ENCODE results near the gene ADAP1.

Gene ADAP1

DNA sequence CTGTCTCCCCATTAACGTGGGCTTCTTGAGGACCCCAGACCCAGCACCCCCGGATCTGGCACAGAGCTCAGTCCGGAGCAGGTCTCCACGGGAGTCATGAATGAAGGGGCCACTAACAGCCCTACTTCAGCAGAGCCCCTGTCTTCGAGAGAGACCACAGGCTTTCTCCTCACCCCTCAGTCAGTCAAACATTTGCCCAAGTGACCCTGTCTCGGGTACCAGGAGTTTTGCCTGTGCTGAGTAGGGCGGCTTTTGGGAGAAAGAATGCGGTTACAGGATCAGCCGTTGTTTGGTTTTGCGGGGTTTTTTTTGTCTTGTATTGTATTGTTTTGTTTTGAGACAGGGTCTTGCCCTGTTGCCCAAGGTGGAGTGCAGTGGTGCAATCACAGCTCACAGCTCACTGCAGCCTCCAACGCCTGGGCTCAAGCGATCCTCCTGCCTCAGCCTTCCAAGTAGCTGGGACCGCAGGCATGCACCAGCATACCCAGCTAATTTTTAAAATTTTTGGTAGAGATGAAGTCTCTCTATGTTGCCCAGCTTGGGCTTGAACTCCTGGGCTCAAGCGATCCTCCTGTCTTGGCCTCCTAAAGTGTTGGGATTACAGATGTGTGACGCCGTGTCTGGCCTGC lies 16.5 kb downstream of the ADAP1 start:
- TF ChIP-seq, protein P1, sequence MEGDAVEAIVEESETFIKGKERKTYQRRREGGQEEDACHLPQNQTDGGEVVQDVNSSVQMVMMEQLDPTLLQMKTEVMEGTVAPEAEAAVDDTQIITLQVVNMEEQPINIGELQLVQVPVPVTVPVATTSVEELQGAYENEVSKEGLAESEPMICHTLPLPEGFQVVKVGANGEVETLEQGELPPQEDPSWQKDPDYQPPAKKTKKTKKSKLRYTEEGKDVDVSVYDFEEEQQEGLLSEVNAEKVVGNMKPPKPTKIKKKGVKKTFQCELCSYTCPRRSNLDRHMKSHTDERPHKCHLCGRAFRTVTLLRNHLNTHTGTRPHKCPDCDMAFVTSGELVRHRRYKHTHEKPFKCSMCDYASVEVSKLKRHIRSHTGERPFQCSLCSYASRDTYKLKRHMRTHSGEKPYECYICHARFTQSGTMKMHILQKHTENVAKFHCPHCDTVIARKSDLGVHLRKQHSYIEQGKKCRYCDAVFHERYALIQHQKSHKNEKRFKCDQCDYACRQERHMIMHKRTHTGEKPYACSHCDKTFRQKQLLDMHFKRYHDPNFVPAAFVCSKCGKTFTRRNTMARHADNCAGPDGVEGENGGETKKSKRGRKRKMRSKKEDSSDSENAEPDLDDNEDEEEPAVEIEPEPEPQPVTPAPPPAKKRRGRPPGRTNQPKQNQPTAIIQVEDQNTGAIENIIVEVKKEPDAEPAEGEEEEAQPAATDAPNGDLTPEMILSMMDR (IDR thresholded peaks at IDR 0.05; ENCODE audit: insufficient read depth, low read depth, low read length, missing control alignments): no peak
- no peak overlapping the region for H3K4me3 ChIP-seq (ENCODE audit: low read depth, low read length)
- no peak for DNase-seq (ENCODE audit: low read depth)

DNA sequence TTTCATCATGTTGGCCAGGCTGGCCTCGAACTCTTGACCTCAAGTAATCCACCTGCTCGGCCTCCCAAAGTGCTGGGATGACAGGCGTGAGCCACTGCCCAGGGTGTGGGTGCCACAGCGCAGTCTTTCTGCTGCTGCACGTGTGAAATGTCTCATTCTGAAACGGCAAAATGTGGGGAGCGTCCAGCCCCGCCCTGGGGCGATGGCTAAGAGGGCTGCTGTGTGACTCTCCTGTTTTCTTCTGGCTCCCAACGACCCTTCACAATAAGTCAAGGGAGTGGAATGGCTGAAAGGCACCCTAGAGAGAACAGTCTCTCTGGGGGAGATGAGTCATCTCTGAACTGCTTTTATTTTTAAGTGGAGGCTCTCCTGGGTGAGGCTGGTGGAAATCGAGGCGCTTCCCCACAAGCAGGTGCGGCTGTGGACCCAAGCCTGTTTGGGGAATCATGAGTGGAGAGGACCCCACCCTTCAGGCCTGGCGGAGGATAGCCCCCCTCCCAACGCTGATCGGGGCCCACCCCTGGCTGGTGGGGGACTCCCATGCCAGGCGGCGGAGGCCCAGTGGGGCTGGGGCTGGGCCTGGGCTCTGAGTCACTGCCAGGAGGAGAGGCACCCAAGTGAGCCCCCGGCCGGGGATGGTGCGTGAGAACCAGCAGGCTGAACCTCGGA lies 18.0 kb downstream of the ADAP1 start:
- H3K4me3 ChIP-seq (ENCODE audit: low read depth, low read length): peak overlapping the region; percentile 21
- peak; percentile 96 for DNase-seq (ENCODE audit: low read depth)
- TF ChIP-seq, protein P1 (IDR thresholded peaks at IDR 0.05; ENCODE audit: insufficient read depth, low read depth, low read length, missing control alignments): no peak

DNA sequence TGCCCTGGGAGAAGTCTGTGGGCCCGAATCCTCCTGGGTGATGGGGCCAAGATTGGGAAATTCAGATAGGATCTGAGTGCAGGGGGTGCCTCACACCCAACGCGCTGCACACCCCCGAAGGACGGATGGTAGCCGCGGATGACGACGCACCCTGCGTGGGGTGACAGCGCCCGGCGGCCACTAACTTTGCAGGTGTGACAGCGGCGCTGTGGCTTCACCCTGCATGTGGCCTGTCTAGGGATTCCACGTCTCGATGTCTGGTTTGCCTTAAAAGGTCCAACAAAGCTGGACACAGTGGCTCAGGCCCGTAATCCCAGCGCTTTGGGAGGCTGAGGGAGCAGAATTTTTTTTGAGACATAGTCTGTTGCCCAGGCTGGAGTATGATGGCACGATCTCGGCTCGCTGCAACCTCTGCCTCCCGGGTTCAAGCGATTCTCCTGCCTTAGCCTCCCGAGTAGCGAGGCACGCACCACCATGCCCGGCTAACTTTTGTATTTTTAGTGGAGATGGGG lies 18.6 kb downstream of the ADAP1 start:
- no peak overlapping the region; the same call in 1 of the 2 replicates for H3K4me3 ChIP-seq (ENCODE audit: low read depth, low read length)
- DNase-seq (ENCODE audit: low read depth): no peak
- TF ChIP-seq, protein P1 (IDR thresholded peaks at IDR 0.05; ENCODE audit: insufficient read depth, low read depth, low read length, missing control alignments): no peak

DNA sequence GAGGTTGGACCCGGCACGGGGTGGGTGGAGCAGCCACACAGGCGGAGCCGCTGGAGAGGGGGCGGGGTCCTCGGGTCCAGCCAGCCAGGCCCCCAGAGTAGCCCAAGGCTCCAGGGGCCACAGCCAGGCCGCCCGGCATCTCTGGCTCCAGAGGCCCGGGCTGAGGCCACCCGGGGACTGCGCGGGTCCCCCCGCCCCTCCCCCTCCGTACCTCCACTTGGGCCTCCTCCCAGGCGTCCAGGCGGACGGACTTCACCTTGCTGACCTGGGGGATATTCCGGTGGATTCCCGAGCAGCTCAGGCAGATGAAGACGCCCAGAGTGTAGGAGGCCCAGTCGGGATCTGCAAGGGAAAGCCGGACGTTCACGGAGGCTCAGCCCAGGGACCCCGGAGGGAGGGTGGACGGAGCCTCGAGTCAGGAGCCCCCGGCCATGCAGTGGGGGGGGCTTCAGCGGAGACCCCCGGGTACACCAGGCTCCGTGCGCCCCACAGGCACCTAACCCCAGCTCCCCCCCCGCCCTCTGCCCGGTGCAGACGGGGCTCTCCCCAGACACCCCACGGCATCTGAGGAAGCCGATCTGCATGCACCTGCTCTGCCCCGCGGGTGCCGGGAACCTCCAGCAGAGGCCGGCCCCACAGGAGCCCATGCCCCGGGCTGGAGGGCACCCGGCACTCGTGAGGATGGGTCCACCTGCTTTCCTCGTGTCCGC lies 19.2 kb downstream of the ADAP1 start:
- no peak for DNase-seq (ENCODE audit: low read depth)
- no peak overlapping the region for H3K4me3 ChIP-seq (ENCODE audit: low read depth, low read length)
- TF ChIP-seq, protein P1 (IDR thresholded peaks at IDR 0.05; ENCODE audit: insufficient read depth, low read depth, low read length, missing control alignments): no peak

DNA sequence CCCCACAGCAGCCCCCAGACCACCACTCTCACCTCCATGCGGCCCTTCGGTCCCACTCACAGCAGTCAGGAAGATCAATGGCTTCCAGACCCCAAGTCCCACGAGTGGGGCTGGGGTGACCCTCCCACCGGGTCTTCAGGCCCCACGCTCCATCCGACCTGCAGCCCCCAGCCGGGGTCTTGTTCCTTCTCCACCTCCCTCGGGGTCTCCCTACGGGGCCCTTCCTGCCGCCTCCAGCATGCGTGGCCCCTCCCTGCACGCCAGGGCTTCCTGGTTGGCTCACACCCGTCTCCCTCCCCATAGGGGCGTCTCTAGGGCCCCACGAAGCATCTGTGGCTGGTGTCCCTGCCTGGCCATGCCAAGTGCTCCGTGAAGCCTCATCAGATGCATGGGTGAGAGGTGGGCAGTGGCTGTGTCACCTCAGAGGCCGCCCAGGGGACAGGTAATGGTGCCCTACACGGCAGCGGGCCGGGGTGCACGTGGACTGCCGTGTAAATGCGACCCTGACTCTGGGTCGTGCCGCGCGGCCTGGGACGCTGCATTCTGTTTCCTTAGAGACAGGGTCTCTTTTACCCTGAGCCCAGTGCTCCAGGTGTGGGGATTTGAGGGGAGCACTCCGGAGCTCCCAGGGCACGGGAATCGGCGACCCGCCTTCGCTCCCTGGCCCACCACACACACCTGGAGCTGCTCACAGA lies 19.9 kb downstream of the ADAP1 start:
- no peak for DNase-seq (ENCODE audit: low read depth)
- no peak overlapping the region for H3K4me3 ChIP-seq (ENCODE audit: low read depth, low read length)
- TF ChIP-seq, protein P1 (IDR thresholded peaks at IDR 0.05; ENCODE audit: insufficient read depth, low read depth, low read length, missing control alignments): no peak

DNA sequence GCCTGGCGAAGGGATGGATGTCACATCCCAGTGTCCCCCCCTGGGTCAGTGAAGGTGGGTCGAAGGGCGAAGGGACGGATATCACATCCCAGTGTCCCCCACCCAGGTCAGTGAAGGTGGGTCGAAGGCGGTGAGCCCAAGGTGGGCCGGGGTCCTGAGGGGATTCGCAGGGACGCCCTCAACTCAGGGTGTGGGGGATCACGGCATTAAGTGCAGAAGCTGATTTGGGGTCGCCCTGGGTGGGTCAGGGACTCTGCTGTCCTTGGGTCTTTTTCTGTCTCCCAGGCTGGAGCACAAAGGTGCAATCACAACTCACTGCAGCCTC lies 21.9 kb downstream of the ADAP1 start:
- H3K4me3 ChIP-seq (ENCODE audit: low read depth, low read length): no peak overlapping the region
- TF ChIP-seq, protein P1 (IDR thresholded peaks at IDR 0.05; ENCODE audit: insufficient read depth, low read depth, low read length, missing control alignments): no peak
- DNase-seq (ENCODE audit: low read depth): no peak

All from GM12865 (cell line).